ENCODE data around the gene TRMU.

DNA sequence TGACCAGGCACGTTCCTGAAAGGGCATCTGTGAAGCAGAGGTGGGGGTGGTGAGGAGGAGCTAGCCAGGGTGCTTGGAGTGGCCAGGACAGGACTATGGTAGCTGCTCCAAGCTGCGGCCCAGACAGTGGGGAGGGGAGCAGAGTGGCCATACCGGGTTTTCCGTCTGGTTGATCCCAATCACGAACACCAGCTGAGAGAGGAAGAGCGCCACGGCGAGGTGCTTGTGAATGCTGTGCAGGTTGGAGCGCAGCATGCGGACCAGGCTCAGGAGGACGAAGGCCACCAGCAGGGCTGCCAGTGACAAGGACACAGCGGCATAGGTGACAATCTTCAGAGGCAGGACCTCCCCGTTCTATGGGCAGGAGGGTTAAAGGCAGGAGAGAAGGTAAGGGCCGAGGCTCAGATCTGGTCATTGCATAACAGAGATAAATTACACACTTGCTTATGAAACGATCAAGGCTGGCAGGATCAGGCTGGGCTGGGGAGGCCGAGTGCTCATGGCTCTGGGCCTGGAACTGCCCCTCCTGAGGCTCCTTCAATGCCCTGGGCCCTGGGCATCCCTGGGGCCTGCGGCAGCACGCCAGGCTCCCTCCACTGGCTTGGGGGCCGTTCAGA lies 41.5 kb downstream of the TRMU start:
- TF ChIP-seq SUZ12 (IDR thresholded peaks at IDR 0.05; ENCODE audit: extremely low read depth, insufficient read depth, insufficient read length) (no peak), YY1 (IDR thresholded peaks at IDR 0.05; ENCODE audit: insufficient read depth, insufficient read length) (no peak)
